Breast epithelium (tissue), 4 donors: ENCODE data around the gene CDHR3. TPM values are rescaled to one million over a fixed set of nuclear protein-coding genes. Genes with fewer than 3 reads are reported as not detected.

Source experiments
- DNase-seq, 2 donors: peaks; one replicate each; pipeline ENCODE4 v3.0.0-alpha.2; 2019; ENCODE audit warnings: low spot score in 2 of 2
- H3K27ac ChIP-seq, 2 donors: fragments of 200-600 bp; sonication (generic) in 1 of 2; one replicate each; pipeline ENCODE4 v1.5.1; 2016 to 2019; ENCODE audit warnings: mild to moderate bottlenecking in 1 of 2
- H3K27me3 ChIP-seq, 2 donors: fragments of 200-600 bp; sonication (generic) in 1 of 2; one replicate each; pipeline versions ENCODE4 v1.5.1 to v1.6.0; 2017 to 2019; ENCODE audit warnings: control low read depth in 1 of 2, mild to moderate bottlenecking in 1 of 2
- H3K36me3 ChIP-seq: fragments of 200-600 bp; one replicate; pipeline ENCODE4 v1.5.1; 2019
- H3K4me1 ChIP-seq, 2 donors: fragments of 200-600 bp; sonication (generic); one replicate each; pipeline ENCODE4 v1.5.1; 2016 to 2019; ENCODE audit warnings: control low read depth in 1 of 2
- H3K4me3 ChIP-seq, 3 donors: fragments of 200-600 bp; sonication (generic); 1 replicate in 2 of 3; 2 replicates in 1 of 3; pipeline ENCODE4 v1.5.1; 2016 to 2019; ENCODE audit warnings: mild to moderate bottlenecking in 3 of 3, moderate library complexity in 2 of 3
- H3K9me3 ChIP-seq, 2 donors: fragments of 200-600 bp; sonication (generic) in 1 of 2; one replicate each; pipeline ENCODE4 v1.5.1; 2016 to 2019; ENCODE audit warnings: control low read depth in 1 of 2
- POLR2A ChIP-seq: fragments of 450-650 bp; IDR thresholded peaks from one replicate; pipeline ENCODE4 v1.6.1; 2016; ENCODE audit warnings: antibody characterized with exemption, mild to moderate bottlenecking, moderate library complexity
- POLR2AphosphoS5 ChIP-seq, 3 donors: sonication (generic); formaldehyde crosslinking; IDR thresholded peaks; one replicate each; pipeline ENCODE4 v1.6.1; 2017; ENCODE audit warnings: antibody characterized with exemption in 3 of 3
- intact Hi-C: fragments of 100-400 bp; cut with DNase I; formaldehyde crosslinking; loops from one replicate; pipeline ENCODE4 v1.15.1; 2023; ENCODE audit warnings: low total_unique reads
- total RNA-seq, 3 donors: library from RNA; depleted of rRNA; stranded (reverse); fragments of >200 nt; gene quantifications; one replicate each; pipeline ENCODE4 v1.1.0, GENCODE V29; 2016
- TF ChIP-seq, protein P1 (sequence below), 3 donors: fragments of 450-650 bp; IDR thresholded peaks; one replicate each; pipeline ENCODE4 v1.5.1; 2016 to 2017; ENCODE audit warnings: antibody characterized with exemption in 3 of 3, mild to moderate bottlenecking in 3 of 3, moderate library complexity in 3 of 3

Gene CDHR3, protein sequence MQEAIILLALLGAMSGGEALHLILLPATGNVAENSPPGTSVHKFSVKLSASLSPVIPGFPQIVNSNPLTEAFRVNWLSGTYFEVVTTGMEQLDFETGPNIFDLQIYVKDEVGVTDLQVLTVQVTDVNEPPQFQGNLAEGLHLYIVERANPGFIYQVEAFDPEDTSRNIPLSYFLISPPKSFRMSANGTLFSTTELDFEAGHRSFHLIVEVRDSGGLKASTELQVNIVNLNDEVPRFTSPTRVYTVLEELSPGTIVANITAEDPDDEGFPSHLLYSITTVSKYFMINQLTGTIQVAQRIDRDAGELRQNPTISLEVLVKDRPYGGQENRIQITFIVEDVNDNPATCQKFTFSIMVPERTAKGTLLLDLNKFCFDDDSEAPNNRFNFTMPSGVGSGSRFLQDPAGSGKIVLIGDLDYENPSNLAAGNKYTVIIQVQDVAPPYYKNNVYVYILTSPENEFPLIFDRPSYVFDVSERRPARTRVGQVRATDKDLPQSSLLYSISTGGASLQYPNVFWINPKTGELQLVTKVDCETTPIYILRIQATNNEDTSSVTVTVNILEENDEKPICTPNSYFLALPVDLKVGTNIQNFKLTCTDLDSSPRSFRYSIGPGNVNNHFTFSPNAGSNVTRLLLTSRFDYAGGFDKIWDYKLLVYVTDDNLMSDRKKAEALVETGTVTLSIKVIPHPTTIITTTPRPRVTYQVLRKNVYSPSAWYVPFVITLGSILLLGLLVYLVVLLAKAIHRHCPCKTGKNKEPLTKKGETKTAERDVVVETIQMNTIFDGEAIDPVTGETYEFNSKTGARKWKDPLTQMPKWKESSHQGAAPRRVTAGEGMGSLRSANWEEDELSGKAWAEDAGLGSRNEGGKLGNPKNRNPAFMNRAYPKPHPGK
- total RNA-seq, result 1 to 10 TPM; 4.6 to 8.8 (median 6.4) TPM

GRCh38 chr7:105963038-105963667 lies at the start of gene CDHR3:
Gene CDHR3, plus strand, starts transcription at chr7:105963264. Its CDS starts 55 bp downstream, at chr7:105963319.
- no peak within 1 kb of the TSS for H3K27ac ChIP-seq
- no peak within 1 kb of the TSS for H3K4me3 ChIP-seq
- no peaks in the 10 kb centered on the region for H3K27me3 ChIP-seq
- TF ChIP-seq POLR2A, result no peak
- TF ChIP-seq, protein P1, sequence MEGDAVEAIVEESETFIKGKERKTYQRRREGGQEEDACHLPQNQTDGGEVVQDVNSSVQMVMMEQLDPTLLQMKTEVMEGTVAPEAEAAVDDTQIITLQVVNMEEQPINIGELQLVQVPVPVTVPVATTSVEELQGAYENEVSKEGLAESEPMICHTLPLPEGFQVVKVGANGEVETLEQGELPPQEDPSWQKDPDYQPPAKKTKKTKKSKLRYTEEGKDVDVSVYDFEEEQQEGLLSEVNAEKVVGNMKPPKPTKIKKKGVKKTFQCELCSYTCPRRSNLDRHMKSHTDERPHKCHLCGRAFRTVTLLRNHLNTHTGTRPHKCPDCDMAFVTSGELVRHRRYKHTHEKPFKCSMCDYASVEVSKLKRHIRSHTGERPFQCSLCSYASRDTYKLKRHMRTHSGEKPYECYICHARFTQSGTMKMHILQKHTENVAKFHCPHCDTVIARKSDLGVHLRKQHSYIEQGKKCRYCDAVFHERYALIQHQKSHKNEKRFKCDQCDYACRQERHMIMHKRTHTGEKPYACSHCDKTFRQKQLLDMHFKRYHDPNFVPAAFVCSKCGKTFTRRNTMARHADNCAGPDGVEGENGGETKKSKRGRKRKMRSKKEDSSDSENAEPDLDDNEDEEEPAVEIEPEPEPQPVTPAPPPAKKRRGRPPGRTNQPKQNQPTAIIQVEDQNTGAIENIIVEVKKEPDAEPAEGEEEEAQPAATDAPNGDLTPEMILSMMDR (IDR thresholded peaks at IDR 0.05), result no peak
- TF ChIP-seq POLR2AphosphoS5 (IDR thresholded peaks at IDR 0.05), result no peak
- H3K9me3 ChIP-seq, result no peaks in the 10 kb centered on the region
- H3K36me3 ChIP-seq, result no peaks in the 10 kb centered on the region
- no peaks in the 10 kb centered on the region for H3K4me1 ChIP-seq
- intact Hi-C loops, result loop anchor here (2.0 kb wide), 1 partner anchor 68 kb away; no protein-coding TSS in a partner anchor
- DNase-seq, result no peak

DNA sequence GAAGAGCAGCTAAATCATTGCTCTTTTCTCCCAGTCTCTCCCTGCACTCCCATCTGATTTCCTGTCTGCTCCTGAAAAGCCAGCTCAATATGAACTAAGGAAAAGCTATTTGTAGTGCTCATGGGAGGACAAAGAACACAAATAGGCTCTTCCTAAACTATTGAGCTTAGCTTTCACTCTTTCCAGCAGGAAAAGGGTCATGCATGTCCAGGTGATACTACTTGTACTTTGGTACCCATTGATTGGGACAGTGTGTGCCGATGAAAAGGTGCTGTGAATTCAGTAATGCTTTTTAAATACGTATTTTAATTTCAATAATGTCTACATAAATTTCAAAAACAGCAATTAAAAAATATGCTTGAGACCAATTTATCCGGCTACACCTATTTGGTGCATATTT lies 49.1 kb upstream of the CDHR3 start:
- TF ChIP-seq POLR2A, result no peak
- TF ChIP-seq, protein P1 (IDR thresholded peaks at IDR 0.05), result no peak
- TF ChIP-seq POLR2AphosphoS5 (IDR thresholded peaks at IDR 0.05), result no peak
- H3K27me3 ChIP-seq, result no peaks in the 10 kb centered on the region
- intact Hi-C loops, result no loop called here
- DNase-seq, result no peak
- H3K4me3 ChIP-seq, result no peak overlapping the region
- H3K9me3 ChIP-seq, result no peaks in the 10 kb centered on the region
- no peaks in the 10 kb centered on the region for H3K36me3 ChIP-seq
- no peak overlapping the region for H3K27ac ChIP-seq
- no peaks in the 10 kb centered on the region for H3K4me1 ChIP-seq

DNA sequence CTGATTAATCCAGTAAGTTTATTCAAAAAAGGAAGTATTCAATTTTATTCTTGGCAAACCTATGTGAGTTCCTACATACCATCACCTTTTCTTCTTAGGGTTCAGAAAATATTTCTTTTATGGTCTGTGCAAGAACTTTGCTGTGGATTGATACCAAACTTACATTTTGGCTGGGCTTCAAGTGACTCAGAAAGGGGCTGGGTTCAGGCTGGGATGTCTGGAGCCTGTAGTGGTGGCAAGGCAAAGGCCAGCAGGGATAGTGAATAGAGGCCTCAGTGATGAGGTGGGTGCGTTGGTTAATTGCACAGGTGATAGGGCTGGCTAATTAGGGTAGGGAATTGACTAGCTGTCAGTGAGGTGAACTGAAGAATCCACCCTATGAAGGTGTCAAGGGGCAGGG lies 46.5 kb upstream of the CDHR3 start:
- H3K27me3 ChIP-seq, result no peaks in the 10 kb centered on the region
- no peak for DNase-seq
- H3K27ac ChIP-seq, result no peak overlapping the region
- H3K4me1 ChIP-seq, result no peaks in the 10 kb centered on the region
- TF ChIP-seq POLR2AphosphoS5 (IDR thresholded peaks at IDR 0.05), result no peak
- TF ChIP-seq POLR2A, result no peak
- no peaks in the 10 kb centered on the region for H3K9me3 ChIP-seq
- H3K4me3 ChIP-seq, result no peak overlapping the region
- H3K36me3 ChIP-seq, result no peaks in the 10 kb centered on the region
- intact Hi-C loops, result no loop called here

- Histone ChIP-seq H3K4me1 (no peaks in the 10 kb centered on the region), H3K36me3 (no peaks in the 10 kb centered on the region), H3K4me3 (no peak overlapping the region), H3K9me3 (no peaks in the 10 kb centered on the region), H3K27ac (no peak overlapping the region), H3K27me3 (no peaks in the 10 kb centered on the region)
- intact Hi-C loops, result no loop called here
- no peak for DNase-seq
- TF ChIP-seq POLR2AphosphoS5 (IDR thresholded peaks at IDR 0.05) (no peak), POLR2A (no peak)
- TF ChIP-seq, protein P1 (IDR thresholded peaks at IDR 0.05), result no peak
These were observed 45.4 kb upstream of the CDHR3 start for GRCh38 chr7:105917659-105918058.

DNA sequence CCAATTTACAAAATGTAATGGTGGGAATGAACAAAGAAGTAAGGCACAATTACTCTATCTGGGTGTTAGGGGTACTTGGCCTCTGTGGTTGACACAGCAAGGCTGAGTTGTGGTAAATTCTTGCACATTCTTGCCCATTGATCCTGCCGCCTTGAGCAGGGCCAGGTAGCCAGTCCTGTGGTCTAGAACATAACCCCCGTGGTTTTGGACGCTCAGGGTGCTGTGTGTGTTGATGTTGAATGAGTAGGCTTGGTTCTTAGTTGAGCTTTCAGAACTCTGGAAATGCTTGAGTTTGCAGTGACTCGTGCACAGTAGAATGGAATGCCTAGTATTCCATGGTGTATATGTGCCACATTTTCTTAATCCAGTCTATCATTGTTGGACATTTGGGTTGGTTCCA lies 42.3 kb upstream of the CDHR3 start:
- Histone ChIP-seq H3K4me1 (no peaks in the 10 kb centered on the region), H3K27ac (no peak overlapping the region), H3K36me3 (no peaks in the 10 kb centered on the region), H3K9me3 (peaks cover 0 to 7% of the 10 kb centered on the region in 2 donors), H3K4me3 (no peak overlapping the region), H3K27me3 (no peaks in the 10 kb centered on the region)
- TF ChIP-seq, protein P1 (IDR thresholded peaks at IDR 0.05), result no peak
- no peak for DNase-seq
- intact Hi-C loops, result no loop called here
